Spleen (tissue), 11 donors: ENCODE data around the gene USP34. TPM values are rescaled to one million over a fixed set of nuclear protein-coding genes. Genes with fewer than 3 reads are reported as not detected.

Experiments used
- DNase-seq: peaks from one replicate; pipeline ENCODE4 v3.0.0-alpha.2; 2020
- H3K27ac ChIP-seq, 8 donors: fragments of 200-600 bp; sonication (generic) in 7 of 8; 1 replicate in 4 of 8; 2 replicates in 4 of 8; pipeline versions ENCODE4 v1.5.0 to v1.8.0; 2016 to 2021; ENCODE audit warnings: inconsistent platforms in 4 of 8, mild to moderate bottlenecking in 4 of 8, moderate library complexity in 1 of 8
- H3K27me3 ChIP-seq, 7 donors: fragments of 200-600 bp; sonication (generic) in 6 of 7; replicated peaks in 1 of 7; 1 replicate in 4 of 7; 2 replicates in 3 of 7; pipeline versions ENCODE4 v1.5.0 to v1.8.0; 2016 to 2021; ENCODE audit warnings: inconsistent platforms in 3 of 7, mild to moderate bottlenecking in 1 of 7
- H3K36me3 ChIP-seq, 6 donors: fragments of 200-600 bp; sonication (generic) in 5 of 6; 1 replicate in 4 of 6; 2 replicates in 2 of 6; pipeline versions ENCODE4 v1.5.0 to v1.8.0; 2016 to 2021; ENCODE audit warnings: inconsistent platforms in 2 of 6
- H3K4me1 ChIP-seq, 6 donors: fragments of 200-600 bp; sonication (generic) in 5 of 6; 1 replicate in 3 of 6; 2 replicates in 3 of 6; pipeline versions ENCODE4 v1.5.0 to v1.8.0; 2016 to 2021; ENCODE audit warnings: inconsistent platforms in 3 of 6
- H3K4me3 ChIP-seq, 8 donors: fragments of 200-600 bp; sonication (generic) in 7 of 8; 1 replicate in 4 of 8; 2 replicates in 4 of 8; pipeline versions ENCODE4 v1.5.0 to v1.8.0; 2016 to 2021; ENCODE audit warnings: inconsistent platforms in 4 of 8, mild to moderate bottlenecking in 4 of 8, moderate library complexity in 2 of 8
- H3K9me3 ChIP-seq, 8 donors: fragments of 200-600 bp; sonication (generic) in 7 of 8; 1 replicate in 4 of 8; 2 replicates in 4 of 8; pipeline versions ENCODE4 v1.5.0 to v1.8.0; 2016 to 2021; ENCODE audit warnings: inconsistent platforms in 4 of 8
- CTCF ChIP-seq, 11 experiments: fragments of 200-600 bp in 7 of 11; fragments of 450-650 bp in 4 of 11; sonication (generic) in 4 of 11; IDR thresholded peaks in 8 of 11; conservative IDR thresholded peaks in 3 of 11; 1 replicate in 7 of 11; 2 replicates in 4 of 11; pipeline versions ENCODE4 v1.4.0 to v1.8.0; 2016 to 2021; ENCODE audit warnings: antibody characterized with exemption in 11 of 11, inconsistent platforms in 4 of 11, mild to moderate bottlenecking in 1 of 11
- POLR2A ChIP-seq, 3 donors: fragments of 450-650 bp; IDR thresholded peaks; one replicate each; pipeline ENCODE4 v1.5.1; 2017; ENCODE audit warnings: antibody characterized with exemption in 3 of 3, mild to moderate bottlenecking in 1 of 3
- POLR2AphosphoS5 ChIP-seq, 3 donors: sonication (generic); formaldehyde crosslinking; IDR thresholded peaks; one replicate each; pipeline ENCODE4 v1.5.1; 2017; ENCODE audit warnings: antibody characterized with exemption in 3 of 3
- WGBS, 5 donors: extraction: QIAGEN DNeasy Blood & Tissue Kit in 3 of 5; methylation state at CpG; one replicate each; pipeline versions ENCODE4 v1.1.5 to v1.1.7; 2013 to 2018; 5-methylcytosine and 5-hydroxymethylcytosine counted together
- intact Hi-C: fragments of 100-400 bp; cut with DNase I; formaldehyde crosslinking; loops from one replicate; pipeline ENCODE4 v1.15.0; 2023; ENCODE audit warnings: low total_unique reads
- polyA plus RNA-seq, 3 donors: library from polyadenylated mRNA; stranded (reverse); fragments of 200-250 nt; gene quantifications; one replicate each; pipeline ENCODE4 v1.2.1, GENCODE V29; 2013
- total RNA-seq, 7 donors: library from RNA; depleted of rRNA in 3 of 7; stranded (reverse); fragments of >200 nt in 3 of 7; fragmentation: NEBNext Ultra II Directional in 4 of 7; extraction: Animal tissue kit (Norgen Biotek cat#: 25700) in 4 of 7; gene quantifications; one replicate each; pipeline versions ENCODE4 v1.1.0 to v1.2.1, GENCODE V29; 2016 to 2021
- donor health status: healthy with polysubstance abuse.
- donor health status: DM: no; HTN: no; CAD: no; lungs with moderate emphysema.
- donor health status: DM: no; HTN: no; CAD: no.
- donor health status: Bipolar disorder and iron deficiency.
- donor health status: healthy.
- donor health status: DM: no; HTN: no; CAD: no.
- donor health status: DM: yes; HTN: yes; CAD: no.

USP34 gene
- total and polyA plus RNA-seq, 10 donors, result 52.1 to 222 (median 142) TPM

GRCh38 chr2:61268249-61268648 is 202.6 kb downstream of the USP34 start:
- no peak overlapping the region for H3K4me3 ChIP-seq
- no peak overlapping the region for H3K27ac ChIP-seq
- intact Hi-C loops, result no loop called here
- TF ChIP-seq POLR2AphosphoS5 (IDR thresholded peaks at IDR 0.05), result no peak
- no peak for TF ChIP-seq CTCF (IDR thresholded peaks at IDR 0.05 in 8 of 11, conservative IDR thresholded peaks at IDR 0.05 in 3 of 11)
- no peak for TF ChIP-seq POLR2A (IDR thresholded peaks at IDR 0.05)
- WGBS, 5 donors, result 91 to 98% (median 97%) methylated on average over 4 of the region's 4 CpGs
- H3K27me3 ChIP-seq, result no peaks in the 10 kb centered on the region
- H3K9me3 ChIP-seq, result no peaks in the 10 kb centered on the region
- H3K36me3 ChIP-seq, result peaks cover 0 to 95% (median 37%) of the 10 kb centered on the region in 6 donors
- DNase-seq, result no peak
- no peaks in the 10 kb centered on the region for H3K4me1 ChIP-seq

- Histone ChIP-seq H3K9me3 (no peaks in the 10 kb centered on the region), H3K36me3 (peaks cover 0 to 96% (median 39%) of the 10 kb centered on the region in 6 donors), H3K4me3 (no peak overlapping the region), H3K27ac (no peak overlapping the region), H3K27me3 (no peaks in the 10 kb centered on the region), H3K4me1 (no peaks in the 10 kb centered on the region)
- TF ChIP-seq POLR2AphosphoS5 (IDR thresholded peaks at IDR 0.05), result no peak
- TF ChIP-seq CTCF (IDR thresholded peaks at IDR 0.05 in 8 of 11, conservative IDR thresholded peaks at IDR 0.05 in 3 of 11), result no peak
- TF ChIP-seq POLR2A (IDR thresholded peaks at IDR 0.05), result no peak
- intact Hi-C loops, result no loop called here
- no peak for DNase-seq
- 90 to 97% (median 93%) methylated on average over 7 of the region's 7 CpGs for WGBS, 5 donors
Measured at GRCh38 chr2:61266632-61267505, 204.0 kb downstream of the USP34 start.

GRCh38 chr2:61263830-61264229 is 207.1 kb downstream of the USP34 start:
- no peaks in the 10 kb centered on the region for H3K9me3 ChIP-seq
- TF ChIP-seq POLR2AphosphoS5 (IDR thresholded peaks at IDR 0.05) (no peak), POLR2A (IDR thresholded peaks at IDR 0.05) (no peak), CTCF (IDR thresholded peaks at IDR 0.05 in 8 of 11, conservative IDR thresholded peaks at IDR 0.05 in 3 of 11) (no peak)
- no peak for DNase-seq
- H3K4me3 ChIP-seq, result no peak overlapping the region
- no peaks in the 10 kb centered on the region for H3K27me3 ChIP-seq
- peaks cover 0 to 98% (median 43%) of the 10 kb centered on the region in 6 donors for H3K36me3 ChIP-seq
- WGBS, 5 donors, result 71 to 83% (median 81%) methylated on average over 2 of the region's 2 CpGs
- H3K4me1 ChIP-seq, result no peaks in the 10 kb centered on the region
- H3K27ac ChIP-seq, result no peak overlapping the region
- intact Hi-C loops, result no loop called here

- WGBS, 5 donors, result 82 to 94% (median 89%) methylated on average over 5 of the region's 5 CpGs
Measured at GRCh38 chr2:61262699-61263098, 208.2 kb downstream of the USP34 start.

More at GRCh38 chr2:61262699-61263098, 208.2 kb downstream of the USP34 start:
- H3K27me3 ChIP-seq, result no peaks in the 10 kb centered on the region
- H3K27ac ChIP-seq, result no peak overlapping the region
- intact Hi-C loops, result no loop called here
- no peak overlapping the region for H3K4me3 ChIP-seq
- no peaks in the 10 kb centered on the region for H3K9me3 ChIP-seq
- H3K4me1 ChIP-seq, result no peaks in the 10 kb centered on the region
- H3K36me3 ChIP-seq, result peaks cover 0 to 100% (median 51%) of the 10 kb centered on the region in 6 donors
- TF ChIP-seq POLR2AphosphoS5 (IDR thresholded peaks at IDR 0.05) (no peak), CTCF (IDR thresholded peaks at IDR 0.05 in 8 of 11, conservative IDR thresholded peaks at IDR 0.05 in 3 of 11) (no peak), POLR2A (IDR thresholded peaks at IDR 0.05) (no peak)
- DNase-seq, result no peak
